Panc1 (cell line): ENCODE results near the gene CCM2L. TPM values are rescaled to one million over a fixed set of nuclear protein-coding genes. Genes with fewer than 3 reads are reported as not detected.

Experiments used
- ATAC-seq: fragments of 200-7000 bp; cut with Tn5 transposase; 2 replicates; pipeline ENCODE4 v1.9.1; 2020; ENCODE audit warnings: mild to moderate bottlenecking, moderate library complexity
- BruUV-seq: library from RNA; stranded (reverse); fragments of 400-500 nt; replicated peaks from 2 replicates; lab custom pipeline; 2021; lab: Mats Ljungman, UMichigan
- CTCF ChIA-PET: fragments of 300-600 bp; sonication (Branson Sonifier 250); formaldehyde crosslinking; loops from one replicate; lab custom pipeline; 2022; ENCODE audit warnings: antibody characterized with exemption; lab: Charles Lee
- POLR2A ChIA-PET: fragments of 300-600 bp; sonication (Branson Sonifier 250); formaldehyde crosslinking; loops from one replicate; lab custom pipeline; 2022; ENCODE audit warnings: antibody characterized with exemption; lab: Charles Lee
- DNase-seq: peaks from one replicate; pipeline ENCODE4 v3.0.0-alpha.2; 2010; ENCODE audit warnings: low read depth, low spot score
- H3K27ac ChIP-seq: 2 replicates; pipeline ENCODE4 v1.5.1; 2011; ENCODE audit warnings: mild to moderate bottlenecking, low read length, inconsistent platforms
- H3K27me3 ChIP-seq: fragments of 200-500 bp; sonication (Bioruptor generic); 2 replicates; pipeline ENCODE4 v1.6.0; 2014; ENCODE audit warnings: low read length, inconsistent platforms; ENCODE audit not compliant: control insufficient read depth, insufficient read depth
- H3K36me3 ChIP-seq: fragments of 200-500 bp; sonication (Bioruptor generic); 2 replicates; pipeline ENCODE4 v1.5.1; 2014; ENCODE audit warnings: inconsistent platforms, mild to moderate bottlenecking, low read length, moderate library complexity; ENCODE audit not compliant: control insufficient read depth, insufficient read depth
- H3K4me1 ChIP-seq: 2 replicates; pipeline ENCODE4 v1.5.1; 2011; ENCODE audit warnings: inconsistent platforms, mild to moderate bottlenecking, low read length, moderate library complexity; ENCODE audit not compliant: control insufficient read depth, insufficient read depth
- H3K4me3 ChIP-seq, 2 experiments: 2 replicates each; pipeline ENCODE4 v1.5.1; 2011 to 2012; ENCODE audit warnings: low read depth in 2 of 2, low read length in 2 of 2, mild to moderate bottlenecking in 2 of 2, inconsistent platforms in 1 of 2, moderate library complexity in 1 of 2
- H3K9me3 ChIP-seq: fragments of 200-500 bp; sonication (Bioruptor generic); 2 replicates; pipeline ENCODE4 v1.5.1; 2014; ENCODE audit warnings: low read depth, mild to moderate bottlenecking, inconsistent platforms, low read length, moderate library complexity; ENCODE audit not compliant: control insufficient read depth, insufficient read depth
- POLR2AphosphoS5 ChIP-seq: IDR thresholded peaks from 2 replicates; pipeline ENCODE4 v1.6.1; 2012; ENCODE audit warnings: mild to moderate bottlenecking, low read depth, low read length, moderate library complexity
- SIN3A ChIP-seq: IDR thresholded peaks from 2 replicates; pipeline ENCODE4 v1.6.1; 2012; ENCODE audit warnings: low read depth, mild to moderate bottlenecking, low read length, moderate library complexity, borderline replicate concordance; ENCODE audit not compliant: insufficient read depth
- TCF7L2 ChIP-seq: IDR thresholded peaks from 2 replicates; pipeline ENCODE4 v1.6.1; 2011; ENCODE audit warnings: mild to moderate bottlenecking, low read depth, low read length, inconsistent platforms
- in situ Hi-C: cut with HindIII; loops from 2 replicates; pipeline ENCODE4 v1.10.0; 2016; ENCODE audit warnings: low sequenced_read_pairs, low pct_unique_long_range_greater_than_20kb
- intact Hi-C: fragments of 100-400 bp; cut with micrococcal nuclease; formaldehyde crosslinking; loops from one replicate; pipeline ENCODE4 v1.10.0; 2022; ENCODE audit not compliant: unreplicated experiment
- total RNA-seq: library from RNA; stranded (reverse); gene quantifications from one replicate; pipeline ENCODE4 v1.2.1, GENCODE V29; 2021; ENCODE audit not compliant: unreplicated experiment
- TF ChIP-seq, protein P1 (sequence below): fragments of 450-650 bp; IDR thresholded peaks from 2 replicates; pipeline ENCODE4 v1.5.1; 2017; ENCODE audit warnings: mild to moderate bottlenecking
- TF ChIP-seq, protein P2 (sequence below), 2 experiments: IDR thresholded peaks; 2 replicates each; pipeline ENCODE4 v1.6.1; 2011 to 2012; ENCODE audit warnings: low read depth in 2 of 2, control low read depth in 1 of 2, low read length in 1 of 2, mild to moderate bottlenecking in 1 of 2, moderate library complexity in 1 of 2; ENCODE audit not compliant: insufficient read depth in 1 of 2

The CCM2L gene
- total RNA-seq, 1 experiment from 2014 or later: 45.4 TPM

DNA sequence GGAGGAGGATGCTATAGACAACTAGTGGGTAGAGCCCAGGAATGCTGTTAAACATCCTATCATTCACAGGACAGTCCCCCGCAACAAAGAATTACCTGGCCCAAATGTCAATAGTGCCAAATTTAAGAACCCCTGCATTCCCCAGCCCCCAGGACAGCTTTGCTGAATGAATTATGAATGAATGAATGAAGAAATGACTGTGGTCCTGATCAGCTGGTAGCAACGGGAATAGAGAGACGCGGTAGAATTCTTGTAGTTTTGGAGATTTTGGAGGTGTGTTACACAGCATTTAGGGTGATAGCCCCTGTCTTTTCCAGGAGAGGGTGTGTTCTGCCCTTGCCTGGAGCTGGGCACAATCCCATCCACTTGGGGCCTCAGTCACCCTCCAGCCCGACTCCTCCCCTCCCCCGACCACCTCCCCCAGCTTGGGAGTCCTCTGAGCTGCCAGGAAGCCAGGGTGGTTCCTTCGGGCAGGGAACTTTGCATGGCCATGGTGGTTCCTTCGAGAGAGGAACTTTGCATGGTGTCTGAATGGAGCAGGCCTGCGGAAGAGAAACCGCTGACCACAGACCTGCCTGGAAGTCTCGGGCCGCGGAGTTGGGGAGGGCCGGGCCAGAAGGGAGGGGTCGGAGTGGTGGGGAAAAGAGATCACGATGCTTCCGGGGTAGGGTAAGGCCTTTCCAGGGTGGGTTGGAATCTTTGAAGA lies 40.8 kb downstream of the CCM2L start:
- ChIA-PET POLR2A (no interaction called here), CTCF (no interaction called here)
- H3K27me3 ChIP-seq: peaks cover 17% of the 10 kb centered on the region
- no peak for DNase-seq
- no peaks in the 10 kb centered on the region for H3K36me3 ChIP-seq
- H3K4me3 ChIP-seq: no peak overlapping the region
- ATAC-seq: no peak
- in situ Hi-C loops: no loop called here
- H3K27ac ChIP-seq: no peak overlapping the region
- intact Hi-C loops: no loop called here
- no peaks in the 10 kb centered on the region for H3K4me1 ChIP-seq
- TF ChIP-seq, protein P1, sequence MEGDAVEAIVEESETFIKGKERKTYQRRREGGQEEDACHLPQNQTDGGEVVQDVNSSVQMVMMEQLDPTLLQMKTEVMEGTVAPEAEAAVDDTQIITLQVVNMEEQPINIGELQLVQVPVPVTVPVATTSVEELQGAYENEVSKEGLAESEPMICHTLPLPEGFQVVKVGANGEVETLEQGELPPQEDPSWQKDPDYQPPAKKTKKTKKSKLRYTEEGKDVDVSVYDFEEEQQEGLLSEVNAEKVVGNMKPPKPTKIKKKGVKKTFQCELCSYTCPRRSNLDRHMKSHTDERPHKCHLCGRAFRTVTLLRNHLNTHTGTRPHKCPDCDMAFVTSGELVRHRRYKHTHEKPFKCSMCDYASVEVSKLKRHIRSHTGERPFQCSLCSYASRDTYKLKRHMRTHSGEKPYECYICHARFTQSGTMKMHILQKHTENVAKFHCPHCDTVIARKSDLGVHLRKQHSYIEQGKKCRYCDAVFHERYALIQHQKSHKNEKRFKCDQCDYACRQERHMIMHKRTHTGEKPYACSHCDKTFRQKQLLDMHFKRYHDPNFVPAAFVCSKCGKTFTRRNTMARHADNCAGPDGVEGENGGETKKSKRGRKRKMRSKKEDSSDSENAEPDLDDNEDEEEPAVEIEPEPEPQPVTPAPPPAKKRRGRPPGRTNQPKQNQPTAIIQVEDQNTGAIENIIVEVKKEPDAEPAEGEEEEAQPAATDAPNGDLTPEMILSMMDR: no peak
- TF ChIP-seq SIN3A: no peak
- TF ChIP-seq POLR2AphosphoS5: no peak
- TF ChIP-seq TCF7L2: no peak
- TF ChIP-seq, protein P2, sequence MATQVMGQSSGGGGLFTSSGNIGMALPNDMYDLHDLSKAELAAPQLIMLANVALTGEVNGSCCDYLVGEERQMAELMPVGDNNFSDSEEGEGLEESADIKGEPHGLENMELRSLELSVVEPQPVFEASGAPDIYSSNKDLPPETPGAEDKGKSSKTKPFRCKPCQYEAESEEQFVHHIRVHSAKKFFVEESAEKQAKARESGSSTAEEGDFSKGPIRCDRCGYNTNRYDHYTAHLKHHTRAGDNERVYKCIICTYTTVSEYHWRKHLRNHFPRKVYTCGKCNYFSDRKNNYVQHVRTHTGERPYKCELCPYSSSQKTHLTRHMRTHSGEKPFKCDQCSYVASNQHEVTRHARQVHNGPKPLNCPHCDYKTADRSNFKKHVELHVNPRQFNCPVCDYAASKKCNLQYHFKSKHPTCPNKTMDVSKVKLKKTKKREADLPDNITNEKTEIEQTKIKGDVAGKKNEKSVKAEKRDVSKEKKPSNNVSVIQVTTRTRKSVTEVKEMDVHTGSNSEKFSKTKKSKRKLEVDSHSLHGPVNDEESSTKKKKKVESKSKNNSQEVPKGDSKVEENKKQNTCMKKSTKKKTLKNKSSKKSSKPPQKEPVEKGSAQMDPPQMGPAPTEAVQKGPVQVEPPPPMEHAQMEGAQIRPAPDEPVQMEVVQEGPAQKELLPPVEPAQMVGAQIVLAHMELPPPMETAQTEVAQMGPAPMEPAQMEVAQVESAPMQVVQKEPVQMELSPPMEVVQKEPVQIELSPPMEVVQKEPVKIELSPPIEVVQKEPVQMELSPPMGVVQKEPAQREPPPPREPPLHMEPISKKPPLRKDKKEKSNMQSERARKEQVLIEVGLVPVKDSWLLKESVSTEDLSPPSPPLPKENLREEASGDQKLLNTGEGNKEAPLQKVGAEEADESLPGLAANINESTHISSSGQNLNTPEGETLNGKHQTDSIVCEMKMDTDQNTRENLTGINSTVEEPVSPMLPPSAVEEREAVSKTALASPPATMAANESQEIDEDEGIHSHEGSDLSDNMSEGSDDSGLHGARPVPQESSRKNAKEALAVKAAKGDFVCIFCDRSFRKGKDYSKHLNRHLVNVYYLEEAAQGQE (IDR thresholded peaks at IDR 0.05; ENCODE audit: insufficient read depth in 1 of 2, low read depth in 2 of 2, low read length in 1 of 2): no peak
- H3K9me3 ChIP-seq: no peaks in the 10 kb centered on the region
- BruUV-seq: no TSS peak

DNA sequence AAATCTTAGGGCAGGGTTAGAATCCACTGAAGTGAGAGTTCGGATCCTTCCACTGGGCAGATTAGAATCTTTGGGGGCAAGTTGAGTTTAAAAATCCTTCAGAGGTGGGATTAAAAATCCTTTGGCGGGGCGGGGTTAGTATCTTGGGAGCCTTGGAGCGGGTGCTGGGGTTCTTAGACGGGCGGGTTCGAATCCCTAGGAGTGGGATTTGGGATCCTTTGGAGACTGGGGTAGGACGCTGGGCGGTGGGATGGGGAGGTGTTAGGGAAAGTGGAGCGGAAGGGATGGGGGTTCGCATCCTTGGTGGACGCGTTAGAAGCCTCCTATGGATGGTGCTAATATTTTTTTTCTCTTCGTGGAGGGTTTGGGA lies 41.5 kb downstream of the CCM2L start:
- Histone ChIP-seq H3K27me3 (peaks cover 17% of the 10 kb centered on the region), H3K27ac (no peak overlapping the region), H3K9me3 (no peaks in the 10 kb centered on the region), H3K4me3 (peak overlapping the region; percentile 38 to 39; a peak in 3 of 4 replicates), H3K4me1 (no peaks in the 10 kb centered on the region), H3K36me3 (no peaks in the 10 kb centered on the region)
- ATAC-seq: peak; percentile 6; the same call in 1 of the 2 replicates
- TF ChIP-seq, protein P1: no peak
- no peak for TF ChIP-seq SIN3A
- no peak for TF ChIP-seq POLR2AphosphoS5
- TF ChIP-seq, protein P2 (IDR thresholded peaks at IDR 0.05; ENCODE audit: insufficient read depth in 1 of 2, low read depth in 2 of 2, low read length in 1 of 2): no peak
- TF ChIP-seq TCF7L2: no peak
- in situ Hi-C loops: no loop called here
- CTCF ChIA-PET: no interaction called here
- DNase-seq: no peak
- POLR2A ChIA-PET: no interaction called here
- BruUV-seq: no TSS peak
- intact Hi-C loops: no loop called here
